Mucosa of rectum (tissue), 2 donors: ENCODE measurements around the gene PPT2.

ENCODE experiments used
- H3K27ac ChIP-seq, 2 donors: one replicate each; pipeline ENCODE4 v1.7.0; 2013; ENCODE audit warnings: inconsistent platforms in 2 of 2, low read depth in 2 of 2, low read length in 2 of 2
- H3K27me3 ChIP-seq, 2 donors: one replicate each; pipeline ENCODE4 v1.7.0; 2013; ENCODE audit warnings: low read length in 2 of 2; ENCODE audit not compliant: control insufficient read depth in 2 of 2, insufficient read depth in 2 of 2
- H3K36me3 ChIP-seq, 2 donors: one replicate each; pipeline ENCODE4 v1.7.0; 2013; ENCODE audit warnings: low read length in 2 of 2; ENCODE audit not compliant: control insufficient read depth in 2 of 2, insufficient read depth in 2 of 2
- H3K4me1 ChIP-seq, 2 donors: one replicate each; pipeline ENCODE4 v1.7.0; 2013; ENCODE audit warnings: low read length in 2 of 2, mild to moderate bottlenecking in 1 of 2; ENCODE audit not compliant: control insufficient read depth in 2 of 2, insufficient read depth in 2 of 2
- H3K4me3 ChIP-seq, 2 donors: one replicate each; pipeline ENCODE4 v1.7.0; 2013; ENCODE audit warnings: low read length in 2 of 2
- H3K9ac ChIP-seq, 2 donors: one replicate each; pipeline ENCODE4 v1.7.0; 2013; ENCODE audit warnings: low read length in 2 of 2, low read depth in 1 of 2, mild to moderate bottlenecking in 1 of 2
- H3K9me3 ChIP-seq, 2 donors: one replicate each; pipeline ENCODE4 v1.7.0; 2013; ENCODE audit warnings: low read length in 2 of 2; ENCODE audit not compliant: control insufficient read depth in 2 of 2
- donor health status: healthy.
- donor health status: Normal muscosa, but diverticular disease.

The PPT2 gene

GRCh38 chr6:32151181-32151862, 2.6 kb upstream of the PPT2 start:
- H3K4me1 ChIP-seq = peaks cover 13 to 21% of the 10 kb centered on the region in 2 donors
- no peaks in the 10 kb centered on the region for H3K36me3 ChIP-seq
- no peaks in the 10 kb centered on the region for H3K27me3 ChIP-seq
- H3K27ac ChIP-seq = no peak overlapping the region
- H3K9me3 ChIP-seq = no peaks in the 10 kb centered on the region
- no peak overlapping the region for H3K9ac ChIP-seq
- peak overlapping the region in 1 of 2 donors; percentile 67 for H3K4me3 ChIP-seq

DNA sequence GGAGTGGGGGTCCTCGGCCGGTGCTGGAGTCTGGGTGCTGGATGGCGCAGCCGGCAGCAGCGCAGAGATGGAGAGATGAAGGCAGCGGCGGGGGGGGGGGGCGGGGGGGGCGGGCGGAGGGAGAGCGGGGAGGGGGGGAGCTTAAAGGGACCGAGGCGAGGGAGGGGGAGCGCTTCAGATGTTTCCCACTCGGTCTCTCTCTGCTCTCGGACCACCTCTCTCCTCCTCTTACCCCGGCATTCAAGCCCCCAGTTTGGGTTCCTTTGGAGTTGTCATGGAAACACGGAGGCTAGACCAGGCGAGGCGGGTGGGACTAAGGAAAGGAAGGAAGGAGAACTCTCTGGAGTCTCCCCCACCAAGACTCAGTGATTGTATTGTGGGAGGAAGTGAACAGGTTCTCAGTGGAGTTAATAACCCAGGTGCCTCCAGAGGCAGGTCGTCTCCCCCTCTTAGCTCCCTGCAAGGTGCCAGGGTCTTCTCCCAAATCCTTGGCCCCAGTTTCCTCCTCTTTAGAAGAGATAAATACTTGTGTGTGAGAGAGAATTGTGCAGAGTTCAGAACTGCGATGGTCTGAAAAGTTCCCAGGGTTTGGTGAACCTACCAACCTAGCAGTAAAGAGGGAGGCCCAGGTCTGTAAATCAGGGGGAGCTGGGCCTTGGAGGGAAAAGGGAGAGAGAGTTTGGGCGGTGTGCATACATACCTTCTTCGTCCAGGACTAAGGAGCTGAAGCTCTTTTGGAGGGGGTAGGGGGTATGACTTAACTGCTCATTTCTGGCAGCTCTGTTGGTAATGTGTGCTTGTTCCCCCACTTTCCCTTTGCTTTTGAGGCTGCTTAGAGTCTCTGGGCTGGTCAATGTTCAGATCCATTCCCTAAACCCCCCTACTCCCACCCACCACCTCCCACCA, 1.8 kb upstream of the PPT2 start, which contains the start of gene PRRT1:
Gene PRRT1, minus strand, starts transcription at position 77 of the 906 bp plus-strand sequence. CDS start 112 bp downstream, outside the sequence.
- H3K9me3 ChIP-seq = no peaks in the 10 kb centered on the region
- peak within 1 kb of the TSS; percentile 21 to 94 for H3K4me3 ChIP-seq
- no peaks in the 10 kb centered on the region for H3K27me3 ChIP-seq
- H3K4me1 ChIP-seq = peaks cover 13 to 21% of the 10 kb centered on the region in 2 donors
- peak within 1 kb of the TSS in 1 of 2 donors; percentile 92 for H3K27ac ChIP-seq
- H3K36me3 ChIP-seq = peaks cover 0 to 2% of the 10 kb centered on the region in 2 donors
- H3K9ac ChIP-seq = peak within 1 kb of the TSS; percentile 17 to 65

DNA sequence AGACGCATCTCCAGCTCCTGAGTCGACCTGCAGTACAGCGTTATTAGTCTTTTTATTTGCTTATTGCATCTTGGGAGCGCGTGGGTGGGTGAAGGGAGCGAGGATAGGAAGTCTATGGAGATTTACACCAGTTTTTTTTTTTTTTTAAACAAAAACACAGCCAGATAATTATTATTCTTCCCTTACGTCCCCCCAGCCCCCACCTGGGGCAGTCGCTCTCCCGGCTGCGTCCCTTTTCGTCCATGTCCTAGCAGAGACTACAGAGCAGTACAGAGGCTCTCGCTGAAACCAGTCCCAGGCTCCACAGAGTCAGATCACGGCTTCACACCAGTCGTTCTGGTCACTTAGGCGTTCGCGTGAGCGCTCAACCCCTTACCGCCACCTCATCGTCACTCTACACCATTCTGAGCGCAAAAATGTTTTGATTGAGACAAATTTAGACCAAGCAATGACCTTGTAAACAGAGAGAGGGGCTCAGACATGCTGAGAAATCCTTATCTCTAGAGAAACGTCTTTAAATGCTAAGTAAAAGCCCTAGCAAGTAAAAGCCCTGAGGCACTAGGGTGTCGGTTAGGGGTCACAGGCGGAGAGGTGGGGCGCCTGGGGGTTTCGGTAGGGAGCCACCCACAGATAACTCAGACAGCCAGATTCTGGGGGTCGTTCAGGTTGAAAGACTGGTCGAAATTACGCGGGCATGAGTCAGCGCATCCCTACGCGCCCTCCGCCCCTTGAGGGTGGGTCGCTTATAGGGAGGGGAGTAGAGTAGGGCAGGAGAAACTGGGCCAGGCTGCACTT, 975 bp upstream of the PPT2 start:
- peak overlapping the region; percentile 77 to 92 for H3K27ac ChIP-seq
- H3K4me3 ChIP-seq = peak overlapping the region; percentile 82 to 94
- peaks cover 5 to 9% of the 10 kb centered on the region in 2 donors for H3K36me3 ChIP-seq
- H3K4me1 ChIP-seq = peaks cover 13 to 21% of the 10 kb centered on the region in 2 donors
- peak overlapping the region; percentile 52 to 65 for H3K9ac ChIP-seq
- H3K27me3 ChIP-seq = no peaks in the 10 kb centered on the region
- H3K9me3 ChIP-seq = no peaks in the 10 kb centered on the region

GRCh38 chr6:32154514-32155161, 697 bp downstream of the PPT2 start:
- peak overlapping the region; percentile 77 to 92 for H3K27ac ChIP-seq
- peaks cover 13 to 21% of the 10 kb centered on the region in 2 donors for H3K4me1 ChIP-seq
- peaks cover 5 to 17% of the 10 kb centered on the region in 2 donors for H3K36me3 ChIP-seq
- no peaks in the 10 kb centered on the region for H3K9me3 ChIP-seq
- peak overlapping the region; percentile 65 to 86 for H3K9ac ChIP-seq
- peak overlapping the region; percentile 82 to 94 for H3K4me3 ChIP-seq
- no peaks in the 10 kb centered on the region for H3K27me3 ChIP-seq

GRCh38 chr6:32156891-32157290, 3.0 kb downstream of the PPT2 start:
- Histone ChIP-seq H3K4me3 (no peak overlapping the region), H3K9ac (no peak overlapping the region), H3K4me1 (peaks cover 13 to 21% of the 10 kb centered on the region in 2 donors), H3K27ac (no peak overlapping the region), H3K27me3 (no peaks in the 10 kb centered on the region), H3K9me3 (no peaks in the 10 kb centered on the region), H3K36me3 (peaks cover 5 to 17% of the 10 kb centered on the region in 2 donors)

- Histone ChIP-seq H3K4me3 (no peak overlapping the region), H3K9ac (no peak overlapping the region), H3K27ac (no peak overlapping the region), H3K27me3 (no peaks in the 10 kb centered on the region), H3K9me3 (no peaks in the 10 kb centered on the region), H3K4me1 (peaks cover 13% of the 10 kb centered on the region in 2 donors), H3K36me3 (peaks cover 8 to 17% of the 10 kb centered on the region in 2 donors)
Observed at GRCh38 chr6:32158052-32158451, 4.1 kb downstream of the PPT2 start.

- H3K4me1 ChIP-seq = no peaks in the 10 kb centered on the region
- H3K27ac ChIP-seq = peak overlapping the region in 1 of 2 donors; percentile 29
- H3K4me3 ChIP-seq = no peak overlapping the region
- no peaks in the 10 kb centered on the region for H3K27me3 ChIP-seq
- H3K36me3 ChIP-seq = peaks cover 16 to 26% of the 10 kb centered on the region in 2 donors
- no peaks in the 10 kb centered on the region for H3K9me3 ChIP-seq
- H3K9ac ChIP-seq = no peak overlapping the region
Observed at GRCh38 chr6:32163559-32164258, 9.8 kb downstream of the PPT2 start.

DNA sequence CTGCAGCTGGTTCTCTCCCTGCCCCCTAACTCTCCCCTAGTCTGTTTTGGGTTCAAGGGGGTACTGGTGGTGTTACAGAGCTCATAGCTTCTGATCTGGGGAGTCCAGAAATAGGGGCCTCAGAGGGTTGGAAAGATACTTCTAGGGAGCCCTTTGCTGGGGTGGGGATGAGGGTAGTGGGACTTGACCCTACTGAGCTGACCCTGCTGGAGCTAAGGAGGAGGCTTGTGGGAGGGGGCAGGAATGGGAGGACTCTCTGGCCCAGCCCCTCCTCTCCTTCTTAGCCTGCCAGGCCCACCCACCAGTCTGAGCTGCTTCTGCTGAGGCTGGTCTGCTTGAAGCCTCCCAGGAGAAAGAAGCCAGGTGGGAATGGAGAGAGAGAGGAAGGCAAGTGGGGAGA, 10.4 kb downstream of the PPT2 start, which contains the start of gene EGFL8:
Gene EGFL8, plus strand, starts transcription at position 301 of the 400 bp plus-strand sequence. CDS start 1,571 bp downstream, outside the sequence.
- no peaks in the 10 kb centered on the region for H3K9me3 ChIP-seq
- H3K9ac ChIP-seq = no peak within 1 kb of the TSS
- H3K27me3 ChIP-seq = no peaks in the 10 kb centered on the region
- peak within 1 kb of the TSS; percentile 9 to 29 for H3K27ac ChIP-seq
- H3K4me1 ChIP-seq = no peaks in the 10 kb centered on the region
- H3K36me3 ChIP-seq = peaks cover 19 to 29% of the 10 kb centered on the region in 2 donors
- no peak within 1 kb of the TSS for H3K4me3 ChIP-seq
